ENCODE data around the gene SLC34A1.
A peak's percentile ranks its signal among the peaks of the same experiment; 100 is the strongest.

SLC34A1 gene

DNA sequence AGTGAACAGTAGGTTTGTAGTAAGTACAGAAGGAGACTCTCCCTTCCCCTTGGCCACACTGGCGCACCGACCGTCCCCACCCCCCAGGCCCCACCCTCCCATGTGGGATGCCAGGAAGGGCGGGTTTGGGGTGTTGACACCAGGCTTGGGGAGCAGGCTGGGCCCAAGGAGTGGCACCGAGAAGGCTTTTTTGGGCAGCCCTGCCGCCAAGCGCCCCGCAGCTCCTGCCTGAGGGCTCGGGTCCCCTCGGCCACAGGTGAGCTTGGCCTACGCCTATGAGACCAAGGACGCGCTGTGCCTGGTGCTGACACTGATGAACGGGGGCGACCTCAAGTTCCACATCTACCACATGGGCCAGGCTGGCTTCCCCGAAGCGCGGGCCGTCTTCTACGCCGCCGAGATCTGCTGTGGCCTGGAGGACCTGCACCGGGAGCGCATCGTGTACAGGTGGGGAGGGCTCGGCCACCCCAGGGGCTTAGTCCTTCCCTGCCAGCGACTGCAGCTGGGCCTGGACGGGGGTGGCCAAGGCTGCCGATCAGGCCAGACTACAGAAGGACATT lies 49.5 kb downstream of the SLC34A1 start:
- DNase-seq: no peak

DNA sequence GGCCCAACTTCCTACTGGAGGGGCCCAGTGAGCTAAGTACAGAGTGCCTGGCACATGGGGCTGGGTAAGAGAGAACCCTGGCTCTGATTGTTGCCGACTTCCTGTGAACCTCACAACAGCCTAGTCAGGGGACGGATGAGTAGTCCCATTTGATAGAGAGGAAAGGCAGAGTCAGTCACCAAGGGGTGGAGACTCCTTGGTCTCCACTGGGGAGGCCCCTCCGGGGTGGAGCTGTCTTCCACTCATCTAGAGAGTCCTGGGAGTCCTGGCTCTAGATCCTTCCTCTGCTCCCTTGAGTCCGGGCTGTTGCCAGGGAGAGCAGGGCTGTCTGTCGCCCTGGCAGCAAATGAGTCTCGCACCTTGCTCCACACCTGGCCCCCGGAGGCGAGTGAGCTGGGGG lies 50.2 kb downstream of the SLC34A1 start:
- no peak for DNase-seq

DNA sequence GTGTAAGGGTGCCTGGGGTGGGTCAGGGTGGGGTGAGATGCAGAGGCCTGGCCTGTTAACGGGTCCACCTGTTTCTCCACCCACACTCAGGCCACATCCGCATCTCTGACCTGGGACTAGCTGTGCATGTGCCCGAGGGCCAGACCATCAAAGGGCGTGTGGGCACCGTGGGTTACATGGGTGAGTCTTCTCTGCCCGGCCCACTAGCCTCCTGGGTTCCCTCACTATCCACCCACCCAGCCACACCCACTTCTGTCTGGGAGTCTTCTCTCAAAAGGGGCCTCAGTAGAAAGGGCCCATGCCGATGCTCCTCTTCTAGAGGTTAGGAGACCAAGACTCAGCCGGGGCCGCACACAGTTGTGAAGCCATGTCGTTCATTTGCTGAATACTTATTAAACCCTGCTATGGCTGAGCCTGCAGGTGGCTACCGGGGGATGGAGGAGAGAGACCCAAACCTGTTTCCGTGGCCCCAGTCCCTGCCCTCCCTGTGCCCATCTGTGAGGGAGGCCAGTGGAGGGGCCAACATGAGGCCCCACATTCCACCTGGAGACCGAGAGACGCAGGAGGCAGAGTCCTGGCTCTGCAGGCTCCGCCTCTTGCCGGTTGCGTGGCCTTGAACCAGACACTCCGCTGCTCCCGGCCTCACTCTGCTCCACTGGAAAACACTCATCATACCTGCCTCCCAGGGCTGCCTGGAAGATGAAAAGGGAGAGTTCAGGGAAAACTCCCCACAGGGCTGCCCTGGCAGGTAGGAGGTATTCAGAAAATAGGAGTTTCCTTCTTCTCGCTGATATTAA lies 50.9 kb downstream of the SLC34A1 start:
- no peak for DNase-seq

DNA sequence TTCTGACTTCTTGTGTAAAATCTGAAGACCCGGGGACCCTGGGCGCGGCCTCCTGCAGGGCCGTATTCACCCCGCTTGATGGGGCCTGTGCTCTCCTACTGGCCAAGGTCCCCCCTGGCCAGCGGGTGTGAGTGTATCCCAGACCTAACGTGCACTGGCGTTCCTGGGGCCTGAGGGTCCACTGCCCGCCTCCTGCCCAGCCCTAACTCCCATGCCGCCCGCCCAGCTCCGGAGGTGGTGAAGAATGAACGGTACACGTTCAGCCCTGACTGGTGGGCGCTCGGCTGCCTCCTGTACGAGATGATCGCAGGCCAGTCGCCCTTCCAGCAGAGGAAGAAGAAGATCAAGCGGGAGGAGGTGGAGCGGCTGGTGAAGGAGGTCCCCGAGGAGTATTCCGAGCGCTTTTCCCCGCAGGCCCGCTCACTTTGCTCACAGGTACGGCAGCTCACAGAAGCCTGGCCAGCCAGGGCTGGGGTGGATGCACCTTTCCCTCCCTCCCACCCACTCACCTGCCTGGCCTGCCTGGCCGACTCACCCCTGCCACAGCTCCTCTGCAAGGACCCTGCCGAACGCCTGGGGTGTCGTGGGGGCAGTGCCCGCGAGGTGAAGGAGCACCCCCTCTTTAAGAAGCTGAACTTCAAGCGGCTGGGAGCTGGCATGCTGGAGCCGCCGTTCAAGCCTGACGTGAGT lies 51.8 kb downstream of the SLC34A1 start:
- DNase-seq: no peak

DNA sequence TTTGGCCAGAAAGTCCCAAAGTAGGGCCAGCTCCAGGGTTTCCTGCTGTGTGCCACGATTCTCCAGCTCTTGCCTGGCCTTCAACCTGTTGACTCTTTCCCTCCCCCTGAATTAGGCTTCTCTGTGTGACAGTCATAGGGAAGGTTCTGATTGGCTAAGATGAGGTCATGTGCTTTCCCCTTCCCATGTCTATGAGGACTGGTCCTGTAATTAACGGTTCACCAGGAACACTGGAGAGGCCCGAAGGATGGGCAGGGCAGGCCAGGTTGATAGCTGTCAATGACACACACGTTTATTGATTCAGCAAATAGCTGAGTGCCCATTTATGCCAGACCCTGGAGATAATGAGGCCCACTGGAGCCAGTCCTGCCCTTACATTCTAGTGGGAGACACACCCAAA lies 53.4 kb downstream of the SLC34A1 start:
- DNase-seq: no peak

DNA sequence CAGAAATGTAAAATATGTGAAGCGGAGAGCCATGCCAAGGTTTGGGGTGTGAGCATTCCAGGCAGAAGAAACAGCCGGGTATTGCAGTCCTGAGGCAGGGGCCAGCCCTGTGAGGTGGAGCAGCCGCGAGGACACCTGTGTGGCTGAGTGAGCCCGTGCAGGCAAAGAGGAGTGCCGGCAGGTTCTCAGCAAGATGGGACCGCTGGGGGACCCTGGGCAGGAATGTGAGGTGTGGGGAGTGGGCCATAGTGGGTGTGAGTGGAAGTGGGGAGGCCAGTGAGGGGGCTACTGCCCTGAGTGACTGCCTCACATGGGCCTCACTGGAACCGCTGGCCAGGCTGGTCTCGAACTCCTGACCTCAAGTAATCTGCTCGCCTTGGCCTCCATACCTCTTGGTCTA lies 54.2 kb downstream of the SLC34A1 start:
- no peak for DNase-seq

DNA sequence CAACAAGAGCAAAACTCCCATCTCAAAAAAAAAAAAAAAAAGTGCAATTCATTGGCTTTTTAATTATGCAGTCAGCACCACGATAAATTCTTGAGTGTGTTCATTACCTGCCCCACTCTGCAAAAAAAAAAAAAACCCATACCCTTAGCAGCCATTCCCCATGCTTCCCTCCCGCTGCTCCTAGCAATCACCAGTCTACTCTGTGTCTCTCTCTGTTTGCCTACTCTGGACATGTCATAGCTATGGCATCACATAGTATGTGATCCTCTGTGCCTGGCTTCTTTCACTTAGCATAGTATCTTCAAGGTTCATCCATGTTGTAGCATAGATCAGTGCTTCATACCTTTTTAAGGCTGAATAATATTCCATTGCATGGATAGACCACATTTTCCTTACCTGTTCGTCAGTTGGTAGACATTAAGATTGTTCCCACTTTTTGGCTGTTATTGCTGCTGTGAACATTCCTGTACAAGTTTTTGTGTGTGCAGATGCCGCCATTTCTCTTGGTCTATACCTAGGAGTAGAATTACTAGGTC lies 55.4 kb downstream of the SLC34A1 start:
- DNase-seq: no peak

DNA sequence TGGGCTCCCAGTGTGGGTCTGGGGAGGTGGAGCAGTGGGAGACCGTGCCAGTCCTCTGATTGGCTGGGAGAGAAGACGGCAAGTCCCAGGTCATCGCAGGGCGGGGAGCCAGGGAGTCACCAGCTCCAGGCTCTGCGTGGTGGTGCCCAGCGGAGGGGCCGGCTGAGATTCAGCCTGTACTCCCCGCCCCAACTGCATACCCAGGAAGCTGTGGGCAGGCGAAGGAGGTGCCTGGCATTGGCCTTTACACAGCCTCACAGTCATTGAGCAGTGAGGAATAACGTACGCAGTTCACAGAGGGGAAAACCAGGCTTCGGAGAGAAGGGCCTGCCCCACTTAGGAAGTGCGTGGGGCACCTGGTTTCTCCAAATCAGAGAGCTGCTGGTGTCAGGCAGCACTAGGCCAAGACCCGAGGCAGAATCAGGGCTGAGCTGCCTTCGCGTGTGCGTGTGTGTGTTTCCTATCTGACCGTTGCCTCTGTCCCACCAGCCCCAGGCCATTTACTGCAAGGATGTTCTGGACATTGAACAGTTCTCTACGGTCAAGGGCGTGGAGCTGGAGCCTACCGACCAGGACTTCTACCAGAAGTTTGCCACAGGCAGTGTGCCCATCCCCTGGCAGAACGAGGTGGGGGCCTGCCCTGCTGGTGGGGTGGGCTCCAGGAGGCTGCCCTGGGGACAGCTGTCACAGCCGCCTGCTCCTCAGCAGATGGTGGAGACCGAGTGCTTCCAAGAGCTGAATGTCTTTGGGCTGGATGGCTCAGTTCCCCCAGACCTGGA lies 56.2 kb downstream of the SLC34A1 start:
- no peak for DNase-seq

DNA sequence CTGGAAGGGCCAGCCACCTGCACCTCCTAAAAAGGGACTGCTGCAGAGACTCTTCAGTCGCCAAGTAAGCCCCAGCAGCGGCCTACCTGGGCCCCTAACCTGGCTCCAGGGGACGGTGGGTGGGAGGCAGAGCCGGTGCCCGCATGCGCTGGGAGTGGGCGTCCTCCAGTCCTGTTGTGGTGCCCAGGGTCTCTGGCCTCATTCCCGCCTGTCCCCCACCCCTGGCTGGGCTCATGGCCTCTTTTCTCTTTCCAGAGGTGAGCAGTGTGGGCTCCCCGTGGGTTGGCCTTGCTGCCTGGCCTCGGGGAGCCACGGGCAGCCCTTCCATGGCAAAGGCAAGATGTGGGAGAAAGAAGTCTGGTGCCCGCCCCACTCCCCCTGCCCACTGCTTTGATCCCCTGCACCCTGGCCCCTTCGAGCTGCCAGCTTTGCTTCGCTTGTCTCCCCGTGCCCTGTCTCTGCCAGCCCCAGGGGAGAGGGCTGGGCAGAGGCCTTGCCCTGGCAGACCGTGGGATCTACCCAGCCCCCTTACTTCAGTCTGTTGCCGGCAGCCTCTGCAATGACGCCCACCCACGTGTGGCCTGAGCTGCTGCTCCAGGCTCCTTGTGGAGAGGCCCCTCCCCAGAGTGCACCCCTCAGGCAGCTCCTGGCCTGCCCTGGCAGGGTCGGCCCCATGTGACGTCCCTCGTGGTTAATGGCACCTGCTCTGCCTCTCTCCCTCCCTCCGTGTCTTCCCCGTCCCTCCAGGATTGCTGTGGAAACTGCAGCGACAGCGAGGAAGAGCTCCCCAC lies 57.0 kb downstream of the SLC34A1 start:
- DNase-seq: no peak

DNA sequence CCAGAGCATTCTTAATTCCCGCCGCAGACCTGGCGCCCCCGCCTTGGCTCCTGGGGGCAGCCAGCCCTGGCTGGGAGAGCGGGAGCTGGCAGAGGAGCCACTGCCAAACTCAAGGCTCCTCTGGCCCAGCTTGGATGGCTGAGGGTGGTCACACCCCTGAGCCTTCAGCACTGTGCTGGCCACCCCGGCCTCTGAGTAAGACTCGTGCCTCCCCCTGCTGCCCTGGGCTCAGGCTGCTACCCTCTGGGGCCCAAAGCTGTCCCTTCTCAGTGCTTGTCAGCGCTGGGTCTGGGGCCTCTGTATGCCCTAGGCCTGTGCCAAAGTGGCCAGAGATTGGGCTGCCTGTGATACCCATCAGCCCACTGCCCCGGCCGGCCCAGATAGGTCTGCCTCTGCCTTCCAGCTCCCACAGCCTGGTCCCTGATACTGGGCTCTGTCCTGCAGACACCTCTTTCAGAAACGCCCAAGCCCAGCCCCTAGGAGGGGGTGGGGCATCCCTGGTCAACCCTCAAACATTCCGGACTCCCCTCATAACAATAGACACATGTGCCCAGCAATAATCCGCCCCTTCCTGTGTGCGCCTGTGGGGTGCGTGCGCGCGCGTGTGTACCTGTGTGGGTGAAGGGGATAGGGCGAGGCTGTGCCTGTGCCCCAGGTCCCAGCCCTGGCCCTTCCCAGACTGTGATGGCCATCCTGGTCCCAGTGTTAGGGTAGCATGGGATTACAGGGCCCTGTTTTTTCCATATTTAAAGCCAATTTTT lies 58.0 kb downstream of the SLC34A1 start:
- no peak for DNase-seq

DNA sequence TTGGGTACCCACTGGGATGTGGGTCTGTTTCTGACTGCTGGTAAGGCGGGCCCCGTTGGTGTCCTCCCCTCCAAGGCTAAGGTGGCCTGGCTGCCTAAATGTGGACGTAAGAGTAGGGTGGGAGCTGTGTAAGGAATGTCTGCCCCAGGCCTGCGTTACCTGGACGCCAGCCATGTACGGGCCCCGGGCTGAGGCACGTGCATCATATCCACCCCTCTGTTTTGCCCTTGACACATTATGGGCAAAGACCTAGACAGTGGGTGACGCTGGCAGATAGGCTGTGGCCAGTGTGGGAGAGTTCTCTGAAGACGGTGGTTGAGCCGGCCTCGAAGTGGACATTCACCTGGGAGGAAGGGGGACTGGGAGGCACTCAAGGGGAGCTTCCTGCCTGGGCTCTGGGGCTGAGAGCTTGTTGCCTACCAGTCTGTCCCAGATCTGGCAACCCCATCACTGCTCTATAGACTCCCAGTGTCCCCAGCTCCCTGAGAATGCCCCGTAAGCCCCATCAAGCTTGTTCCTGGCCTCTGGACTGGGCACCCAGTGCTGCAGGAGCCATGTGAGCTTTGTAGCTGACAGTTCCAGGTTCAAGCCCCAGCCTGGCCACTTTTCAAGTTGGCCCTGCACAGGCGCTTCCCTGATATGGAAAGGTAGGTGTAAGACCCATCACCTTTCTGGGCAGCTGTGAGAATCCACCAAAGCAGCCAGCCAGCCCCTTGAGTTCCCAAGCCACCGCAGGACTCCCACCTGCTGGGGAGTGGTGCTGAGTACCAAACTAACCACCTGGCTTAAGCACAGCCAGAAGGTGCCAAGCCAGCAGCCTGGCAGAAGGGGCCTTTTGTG lies 59.1 kb downstream of the SLC34A1 start:
- no peak for DNase-seq

DNA sequence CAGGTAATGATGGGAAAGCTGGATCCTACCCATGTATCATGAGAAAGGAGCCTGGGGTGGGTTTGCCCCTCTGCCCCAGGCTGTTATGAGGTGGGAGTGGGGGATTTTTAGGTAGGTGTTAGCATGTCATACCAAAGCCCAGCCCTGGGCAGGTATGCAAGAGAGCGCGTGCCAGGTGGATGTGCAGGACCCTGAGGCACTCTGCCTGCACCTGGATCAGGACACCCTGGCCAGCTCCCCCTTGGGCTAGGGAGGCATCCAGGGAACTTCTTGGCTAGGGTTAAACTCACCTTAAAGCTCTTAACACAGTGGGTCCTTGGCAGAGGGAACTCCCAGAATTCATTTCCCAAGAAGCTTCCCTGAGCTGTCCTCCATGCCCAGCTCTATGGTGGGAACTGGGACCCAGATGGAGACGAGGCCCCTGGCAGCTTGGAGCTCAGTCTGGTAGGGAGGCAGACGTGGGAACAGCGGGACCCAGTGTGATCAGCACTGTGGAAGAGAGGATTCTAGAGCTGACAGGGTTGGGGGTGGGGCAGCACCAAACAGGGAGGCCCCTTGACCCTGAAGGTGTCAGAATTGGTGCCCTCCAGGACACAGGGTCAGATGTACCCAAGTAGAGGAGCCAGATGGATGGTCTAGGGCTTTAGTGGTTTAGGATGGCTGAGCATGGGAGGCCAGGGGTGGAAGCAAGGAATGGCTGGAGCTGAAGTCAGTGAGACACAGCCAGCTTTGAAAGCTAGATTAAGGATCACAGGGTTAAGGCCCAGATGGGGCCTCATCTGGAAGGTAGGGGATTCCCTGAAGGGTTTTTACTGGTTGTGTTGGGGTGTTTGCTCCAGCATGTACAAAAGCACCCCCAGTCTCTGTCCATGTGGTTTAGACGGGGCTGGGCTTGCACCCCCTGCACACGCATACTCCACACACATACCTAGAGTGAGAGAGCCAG lies 60.1 kb downstream of the SLC34A1 start:
- DNase-seq: no peak

DNA sequence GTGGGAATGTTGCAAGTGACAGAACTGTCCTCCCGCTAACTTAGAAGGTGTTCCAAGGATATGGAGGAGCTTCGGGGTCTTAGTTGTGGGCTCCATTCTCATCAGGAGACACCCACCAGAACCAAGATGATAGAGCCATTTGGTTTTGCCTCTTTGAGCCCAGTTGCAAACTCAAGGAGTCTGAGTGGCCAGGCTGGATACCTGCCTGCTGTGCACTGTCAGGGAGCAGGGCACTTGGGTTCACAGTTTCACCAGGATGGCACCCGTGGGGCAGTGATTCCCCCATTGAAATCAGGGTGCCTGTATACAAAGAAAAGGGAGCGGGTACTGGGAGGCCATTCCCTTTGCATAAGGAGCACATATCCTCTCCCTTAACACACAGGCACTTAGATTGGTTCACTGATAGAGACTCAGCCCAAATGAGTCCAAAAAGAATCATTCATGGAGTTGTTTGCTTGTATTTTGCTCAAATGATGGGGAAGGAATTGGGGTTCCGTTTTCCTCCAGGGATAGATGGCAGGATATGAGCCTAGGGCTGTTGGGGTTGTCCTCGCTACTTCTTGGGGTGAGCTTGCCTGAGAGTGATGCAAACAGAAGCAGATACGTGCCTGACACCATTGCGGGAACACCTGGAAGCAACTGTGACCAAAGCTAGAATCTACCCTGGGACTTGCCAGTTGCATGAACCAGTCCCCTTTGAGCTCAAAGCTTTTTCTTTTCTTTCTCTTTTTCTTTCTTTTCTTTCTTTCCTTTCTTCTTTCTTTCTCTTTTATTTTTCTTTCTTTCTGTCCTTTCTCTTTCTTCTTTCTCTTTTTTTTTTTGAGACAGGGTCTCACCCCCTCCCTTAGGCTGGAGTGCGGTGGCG lies 61.0 kb downstream of the SLC34A1 start:
- no peak for DNase-seq

DNA sequence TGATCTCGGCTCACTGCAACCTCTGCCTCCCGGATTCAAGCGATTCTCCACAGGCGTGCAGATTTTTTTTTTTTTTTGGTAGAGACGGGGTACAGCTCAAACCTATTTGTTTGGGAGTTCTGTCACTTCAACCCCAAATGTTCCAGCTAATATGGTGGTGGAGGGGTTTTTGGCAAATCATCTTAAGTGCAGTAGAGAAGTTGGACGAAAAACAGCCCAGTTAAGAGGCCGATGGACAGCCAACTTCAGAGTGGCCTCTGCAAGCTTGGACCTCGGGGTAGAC lies 61.6 kb downstream of the SLC34A1 start:
- DNase-seq: no peak

DNA sequence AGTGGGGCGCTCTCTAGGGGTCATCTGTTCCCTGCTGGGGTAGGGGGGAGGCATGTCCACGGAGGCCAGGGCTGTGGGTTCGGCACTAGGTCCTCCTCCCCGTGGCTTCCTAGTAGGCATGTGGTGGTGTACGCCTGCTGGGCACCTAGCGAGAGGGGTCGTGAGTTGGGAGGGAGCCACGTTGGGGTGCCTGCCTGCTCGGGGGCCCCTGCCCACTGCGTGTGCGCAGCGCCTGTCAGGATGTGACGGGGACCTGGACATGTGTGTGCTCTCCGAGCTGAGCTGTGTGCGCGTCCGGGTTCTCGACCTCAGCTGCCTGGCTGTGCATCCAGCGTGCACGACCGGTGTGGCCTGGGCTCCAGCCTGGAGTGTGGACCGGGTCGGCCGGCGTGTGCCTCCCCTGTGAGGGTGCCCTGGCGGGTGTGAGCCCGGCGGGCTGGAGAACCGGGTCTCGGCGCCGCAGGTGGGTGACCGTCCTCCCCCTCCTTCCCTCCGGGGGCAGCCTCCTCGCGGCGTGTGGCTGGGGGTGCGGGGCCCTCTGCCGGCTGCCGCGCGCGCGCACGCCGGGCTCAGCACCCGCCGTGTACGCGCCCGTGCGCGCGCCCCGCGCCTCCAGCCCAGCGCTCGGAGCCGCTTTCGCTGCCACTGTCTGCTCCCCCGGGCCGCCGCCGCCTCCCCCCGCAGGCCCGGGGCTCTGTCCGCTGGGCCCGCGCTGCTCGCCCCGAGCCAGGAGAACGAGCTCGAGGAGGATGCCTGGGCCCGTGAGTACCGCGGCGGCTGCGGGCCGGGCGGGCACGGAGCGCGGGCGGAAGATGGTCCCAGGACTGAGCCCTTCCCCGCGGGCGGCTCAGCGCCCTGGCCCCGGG lies 62.2 kb downstream of the SLC34A1 start, which contains the start of gene PRR7:
Gene PRR7 (plus strand): TSS at position 615 of the 866 bp plus-strand sequence. CDS start 8,254 bp downstream, outside the sequence.
- peak; percentile 57 for DNase-seq

DNA sequence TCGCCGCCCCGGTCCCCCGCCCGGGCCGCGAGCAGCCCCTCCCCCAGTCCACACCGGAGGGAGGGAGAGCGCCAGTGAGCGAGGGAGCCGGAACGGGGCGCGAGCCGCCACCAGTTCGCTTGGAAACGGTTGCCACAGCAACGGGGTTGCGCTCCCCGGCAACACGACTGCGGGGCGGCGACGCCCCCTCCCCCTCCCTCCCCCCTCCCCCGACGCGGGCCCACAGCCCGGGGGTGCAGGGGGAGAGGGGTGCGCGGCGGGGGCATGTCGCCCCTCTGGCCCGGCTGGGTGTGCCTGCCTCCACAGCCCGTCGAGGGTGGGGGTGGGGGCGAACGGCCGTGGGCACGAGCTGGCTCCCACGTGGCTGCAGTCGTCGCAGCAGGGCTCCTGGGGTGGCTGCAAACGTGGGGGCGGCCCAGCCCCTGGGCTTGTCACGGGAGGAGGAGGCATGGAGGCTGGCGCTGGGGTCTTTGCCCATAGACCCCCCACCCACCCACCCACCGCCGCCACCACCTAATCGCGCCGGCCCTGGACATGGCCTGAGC lies 62.9 kb downstream of the SLC34A1 start:
- DNase-seq: no peak

DNA sequence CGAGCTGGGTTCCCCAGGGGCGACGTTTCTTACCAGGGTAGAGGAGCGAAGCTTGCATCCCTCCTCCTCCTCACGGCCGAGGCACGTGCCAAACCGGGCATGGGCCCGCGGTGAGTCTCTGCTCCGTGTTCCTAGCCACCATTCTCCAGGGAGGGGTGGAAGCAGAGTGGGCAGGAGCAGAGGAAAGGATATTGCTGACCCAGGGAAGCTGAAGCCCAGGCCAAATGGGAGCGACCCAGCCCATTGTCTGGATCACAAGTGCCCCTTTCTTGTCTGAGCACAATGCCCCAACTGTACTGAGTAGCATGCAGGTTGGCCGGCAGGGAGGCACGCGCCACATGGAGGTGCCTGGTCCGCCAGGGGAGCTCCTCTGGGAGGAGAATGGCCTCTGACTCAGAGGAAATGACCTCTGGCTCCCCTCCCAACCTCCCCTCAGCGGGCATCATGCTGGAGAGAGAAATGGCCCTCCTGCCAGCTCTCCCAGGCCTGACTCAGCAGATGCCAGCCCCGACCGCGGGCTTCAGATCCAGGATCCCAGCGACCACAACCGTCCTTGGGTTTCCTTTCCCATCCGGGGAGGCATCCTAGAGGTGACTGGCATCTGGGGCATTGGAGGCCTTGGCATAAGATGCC lies 63.5 kb downstream of the SLC34A1 start:
- DNase-seq: peak; percentile 87
